Neural progenitor cell (in vitro differentiated cells): ENCODE results near the gene TBXT.
A peak's percentile ranks its signal among the peaks of the same experiment; 100 is the strongest.

Source experiments
- EZH2phosphoT487 ChIP-seq: fragments of 200-600 bp; sonication (generic); IDR thresholded peaks from 2 replicates; pipeline ENCODE4 v1.6.1; 2017; ENCODE audit warnings: antibody characterized with exemption
- TF ChIP-seq, protein P1 (sequence below): fragments of 200-600 bp; sonication (generic); IDR thresholded peaks from 2 replicates; pipeline ENCODE4 v1.5.1; 2017; ENCODE audit warnings: antibody characterized with exemption, mild to moderate bottlenecking

DNA sequence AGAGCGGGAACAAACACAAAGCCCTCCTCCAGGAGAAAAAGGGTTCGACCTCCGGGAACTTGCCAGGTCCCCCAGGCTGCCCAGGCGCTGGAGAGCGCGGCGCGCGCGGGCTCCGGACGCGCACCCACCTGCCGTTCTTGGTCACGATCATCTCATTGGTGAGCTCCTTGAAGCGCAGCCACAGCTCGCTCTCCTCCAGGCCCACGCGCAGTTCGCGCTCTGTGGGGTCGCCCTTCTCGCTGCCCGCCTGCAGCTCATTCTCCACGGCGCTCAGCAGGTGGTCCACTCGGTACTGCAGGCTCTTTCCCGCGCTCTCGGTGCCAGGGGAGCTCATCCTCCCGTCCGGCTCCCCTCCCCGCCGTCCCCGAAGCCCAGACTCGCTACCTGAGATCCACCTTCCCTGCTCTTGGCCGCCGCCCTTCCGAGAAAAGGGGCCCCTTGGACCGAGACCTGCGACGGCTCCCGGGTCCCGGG, 356 bp downstream of the TBXT start:
- TF ChIP-seq, protein P1, sequence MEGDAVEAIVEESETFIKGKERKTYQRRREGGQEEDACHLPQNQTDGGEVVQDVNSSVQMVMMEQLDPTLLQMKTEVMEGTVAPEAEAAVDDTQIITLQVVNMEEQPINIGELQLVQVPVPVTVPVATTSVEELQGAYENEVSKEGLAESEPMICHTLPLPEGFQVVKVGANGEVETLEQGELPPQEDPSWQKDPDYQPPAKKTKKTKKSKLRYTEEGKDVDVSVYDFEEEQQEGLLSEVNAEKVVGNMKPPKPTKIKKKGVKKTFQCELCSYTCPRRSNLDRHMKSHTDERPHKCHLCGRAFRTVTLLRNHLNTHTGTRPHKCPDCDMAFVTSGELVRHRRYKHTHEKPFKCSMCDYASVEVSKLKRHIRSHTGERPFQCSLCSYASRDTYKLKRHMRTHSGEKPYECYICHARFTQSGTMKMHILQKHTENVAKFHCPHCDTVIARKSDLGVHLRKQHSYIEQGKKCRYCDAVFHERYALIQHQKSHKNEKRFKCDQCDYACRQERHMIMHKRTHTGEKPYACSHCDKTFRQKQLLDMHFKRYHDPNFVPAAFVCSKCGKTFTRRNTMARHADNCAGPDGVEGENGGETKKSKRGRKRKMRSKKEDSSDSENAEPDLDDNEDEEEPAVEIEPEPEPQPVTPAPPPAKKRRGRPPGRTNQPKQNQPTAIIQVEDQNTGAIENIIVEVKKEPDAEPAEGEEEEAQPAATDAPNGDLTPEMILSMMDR = no peak
- peak; percentile 48 for TF ChIP-seq EZH2phosphoT487
